ENCODE measurements around the gene HTR3A. TPM values are rescaled to one million over a fixed set of nuclear protein-coding genes. Genes with fewer than 3 reads are reported as not detected.

The HTR3A gene
- total and polyA plus RNA-seq, 2 experiments from 2014 or later = 5.8 to 8.1 TPM

DNA sequence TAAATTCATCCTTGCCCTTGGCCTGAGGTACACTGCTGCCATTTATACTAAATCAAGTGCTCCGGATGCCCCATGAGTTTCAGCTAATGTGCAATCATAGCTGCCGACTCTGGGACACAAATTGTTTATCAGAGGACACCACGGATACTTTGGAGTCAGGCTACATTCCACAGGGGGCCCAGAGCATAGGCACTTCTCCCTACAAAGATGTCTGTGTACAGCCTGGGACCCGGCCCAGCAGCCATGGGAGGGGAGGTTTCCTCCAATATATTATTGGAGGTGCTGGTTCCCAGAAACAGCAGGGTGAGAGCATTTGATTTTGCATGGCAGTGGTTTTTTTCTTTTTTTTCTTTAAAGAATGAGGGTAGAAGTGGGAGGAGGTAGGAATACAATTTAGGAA is 39.0 kb upstream of the HTR3A start:
- no peak for DNase-seq (ENCODE audit: low spot score)
- H3K4me3 Mint-ChIP-seq = no peak overlapping the region

More for the DNA sequence above, 39.0 kb upstream of the HTR3A start:
- no peak for TF ChIP-seq ETS1 (IDR thresholded peaks at IDR 0.05)
- no peak for TF ChIP-seq EZH2 (IDR thresholded peaks at IDR 0.05; ENCODE audit: low read depth, unreplicated experiment)
- no peak for TF ChIP-seq CREB1 (CRISPR knock-in tag; IDR thresholded peaks at IDR 0.05; ENCODE audit: low read depth)
- TF ChIP-seq EZH2phosphoT487 (IDR thresholded peaks at IDR 0.05; ENCODE audit: unreplicated experiment) = no peak
- TF ChIP-seq, protein P1, sequence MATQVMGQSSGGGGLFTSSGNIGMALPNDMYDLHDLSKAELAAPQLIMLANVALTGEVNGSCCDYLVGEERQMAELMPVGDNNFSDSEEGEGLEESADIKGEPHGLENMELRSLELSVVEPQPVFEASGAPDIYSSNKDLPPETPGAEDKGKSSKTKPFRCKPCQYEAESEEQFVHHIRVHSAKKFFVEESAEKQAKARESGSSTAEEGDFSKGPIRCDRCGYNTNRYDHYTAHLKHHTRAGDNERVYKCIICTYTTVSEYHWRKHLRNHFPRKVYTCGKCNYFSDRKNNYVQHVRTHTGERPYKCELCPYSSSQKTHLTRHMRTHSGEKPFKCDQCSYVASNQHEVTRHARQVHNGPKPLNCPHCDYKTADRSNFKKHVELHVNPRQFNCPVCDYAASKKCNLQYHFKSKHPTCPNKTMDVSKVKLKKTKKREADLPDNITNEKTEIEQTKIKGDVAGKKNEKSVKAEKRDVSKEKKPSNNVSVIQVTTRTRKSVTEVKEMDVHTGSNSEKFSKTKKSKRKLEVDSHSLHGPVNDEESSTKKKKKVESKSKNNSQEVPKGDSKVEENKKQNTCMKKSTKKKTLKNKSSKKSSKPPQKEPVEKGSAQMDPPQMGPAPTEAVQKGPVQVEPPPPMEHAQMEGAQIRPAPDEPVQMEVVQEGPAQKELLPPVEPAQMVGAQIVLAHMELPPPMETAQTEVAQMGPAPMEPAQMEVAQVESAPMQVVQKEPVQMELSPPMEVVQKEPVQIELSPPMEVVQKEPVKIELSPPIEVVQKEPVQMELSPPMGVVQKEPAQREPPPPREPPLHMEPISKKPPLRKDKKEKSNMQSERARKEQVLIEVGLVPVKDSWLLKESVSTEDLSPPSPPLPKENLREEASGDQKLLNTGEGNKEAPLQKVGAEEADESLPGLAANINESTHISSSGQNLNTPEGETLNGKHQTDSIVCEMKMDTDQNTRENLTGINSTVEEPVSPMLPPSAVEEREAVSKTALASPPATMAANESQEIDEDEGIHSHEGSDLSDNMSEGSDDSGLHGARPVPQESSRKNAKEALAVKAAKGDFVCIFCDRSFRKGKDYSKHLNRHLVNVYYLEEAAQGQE (IDR thresholded peaks at IDR 0.05; ENCODE audit: unreplicated experiment) = no peak
- no peak for TF ChIP-seq NANOG (IDR thresholded peaks at IDR 0.05; ENCODE audit: borderline replicate concordance)
- no peak for TF ChIP-seq ZNF331 (CRISPR knock-in tag; IDR thresholded peaks at IDR 0.05; ENCODE audit: low read depth)
- no peak for TF ChIP-seq ZNF462 (CRISPR knock-in tag; IDR thresholded peaks at IDR 0.05)
- Mint-ChIP-seq H3K9me3 (no peaks in the 10 kb centered on the region), H3K27ac (no peak overlapping the region), H3K4me1 (peaks cover 21% of the 10 kb centered on the region), H3K27me3 (ENCODE audit: insufficient read depth, low read depth, poor library complexity) (peaks cover 4% of the 10 kb centered on the region), H3K36me3 (ENCODE audit: low read depth) (no peaks in the 10 kb centered on the region)
- H4K20me1 ChIP-seq (replicated peaks; ENCODE audit: insufficient read depth) = no peaks in the 10 kb centered on the region
- H3K36me3 ChIP-seq (ENCODE audit: insufficient read depth) = no peaks in the 10 kb centered on the region
- no peak for ATAC-seq
- H2AFZ ChIP-seq = no peak overlapping the region; the same call in 1 of the 2 replicates
- no peaks in the 10 kb centered on the region for H3K79me2 ChIP-seq (replicated peaks; ENCODE audit: insufficient read depth)
- no peaks in the 10 kb centered on the region for H3K27me3 ChIP-seq (ENCODE audit: insufficient read depth)
- no peak overlapping the region for H3K4me3 ChIP-seq
- H3K4me2 ChIP-seq = no peak overlapping the region
- no peak overlapping the region for H3K27ac ChIP-seq (ENCODE audit: low read depth)
- H3K9me2 ChIP-seq (ENCODE audit: insufficient read depth) = peaks cover 6% of the 10 kb centered on the region
- H3F3A ChIP-seq (replicated peaks; ENCODE audit: low read depth) = no peaks in the 10 kb centered on the region
- H3K4me1 ChIP-seq (ENCODE audit: insufficient read depth) = peaks cover 23% of the 10 kb centered on the region
